IMR-90 (cell line): Measurements from ENCODE around the gene ARHGAP45. TPM values are rescaled to one million over a fixed set of nuclear protein-coding genes. Genes with fewer than 3 reads are reported as not detected.

Experiments
- ATAC-seq: fragments of 200-7000 bp; cut with Tn5 transposase; 2 replicates; pipeline ENCODE4 v1.9.1; 2020; ENCODE audit warnings: low read depth, mild to moderate bottlenecking, moderate library complexity
- BruUV-seq: library from RNA; stranded (reverse); fragments of 400-500 nt; replicated peaks from 2 replicates; lab custom pipeline; 2021; lab: Mats Ljungman, UMichigan
- CTCF ChIA-PET: fragments of 300-600 bp; formaldehyde crosslinking; extraction: SDS; loops from one replicate; lab custom pipeline; 2021; ENCODE audit warnings: antibody characterized with exemption; lab: Yijun Ruan, JAX
- POLR2A ChIA-PET: fragments of 300-600 bp; sonication (Branson Sonifier 250); formaldehyde crosslinking; loops from one replicate; lab custom pipeline; 2022; ENCODE audit warnings: antibody characterized with exemption; ENCODE audit not compliant: unreplicated experiment; lab: Charles Lee
- DNase-seq: peaks from one replicate; pipeline ENCODE4 v3.0.0; 2013
- H2AFZ ChIP-seq: replicated peaks from 2 replicates; pipeline ENCODE3; 2013; ENCODE audit warnings: low read length, mild to moderate bottlenecking; ENCODE audit not compliant: poor library complexity
- H2AK5ac ChIP-seq: 2 replicates; pipeline ENCODE4 v1.6.1; 2013; ENCODE audit warnings: low read depth, low read length, inconsistent platforms
- H2AK9ac ChIP-seq: replicated peaks from 2 replicates; pipeline ENCODE3; 2013; ENCODE audit warnings: mild to moderate bottlenecking, low read depth, low read length, moderate library complexity; ENCODE audit not compliant: poor library complexity
- H2BK120ac ChIP-seq: 2 replicates; pipeline ENCODE4 v1.6.1; 2013; ENCODE audit warnings: low read depth, low read length, inconsistent platforms
- H2BK15ac ChIP-seq: 3 replicates; pipeline ENCODE4 v1.6.1; 2013; ENCODE audit warnings: low read depth, low read length, inconsistent platforms
- H2BK20ac ChIP-seq: 2 replicates; pipeline ENCODE4 v1.6.1; 2013; ENCODE audit warnings: low read depth, mild to moderate bottlenecking, inconsistent platforms, low read length, moderate library complexity
- H2BK5ac ChIP-seq: 2 replicates; pipeline ENCODE4 v1.6.1; 2013; ENCODE audit warnings: mild to moderate bottlenecking, low read depth, low read length, inconsistent platforms; ENCODE audit not compliant: poor library complexity, severe bottlenecking
- H3K14ac ChIP-seq: replicated peaks from 2 replicates; pipeline ENCODE4 v1.6.1; 2013; ENCODE audit warnings: low read depth, low read length, inconsistent platforms
- H3K18ac ChIP-seq: 2 replicates; pipeline ENCODE4 v1.6.1; 2013; ENCODE audit warnings: low read depth, low read length, control low read depth
- H3K23ac ChIP-seq: 2 replicates; pipeline ENCODE4 v1.6.1; 2013; ENCODE audit warnings: low read depth, low read length, inconsistent platforms
- H3K27ac ChIP-seq: 2 replicates; pipeline ENCODE4 v1.5.1; 2013; ENCODE audit warnings: mild to moderate bottlenecking, control low read depth, low read length; ENCODE audit not compliant: insufficient read depth
- H3K27me3 ChIP-seq: 2 replicates; pipeline ENCODE4 v1.6.1; 2013; ENCODE audit warnings: low read length; ENCODE audit not compliant: control insufficient read depth, insufficient read depth
- H3K36me3 ChIP-seq: 2 replicates; pipeline ENCODE4 v1.6.1; 2013; ENCODE audit warnings: low read length, mixed read lengths; ENCODE audit not compliant: control insufficient read depth, insufficient read depth
- H3K4ac ChIP-seq: 2 replicates; pipeline ENCODE4 v1.6.1; 2013; ENCODE audit warnings: low read depth, low read length, inconsistent platforms
- H3K4me1 ChIP-seq: 2 replicates; pipeline ENCODE4 v1.6.1; 2013; ENCODE audit warnings: low read length, mixed read lengths; ENCODE audit not compliant: control insufficient read depth, insufficient read depth
- H3K4me2 ChIP-seq: 2 replicates; pipeline ENCODE4 v1.6.1; 2013; ENCODE audit warnings: low read depth, mild to moderate bottlenecking, control low read depth, low read length, moderate library complexity
- H3K4me3 ChIP-seq: 2 replicates; pipeline ENCODE4 v1.5.1; 2013; ENCODE audit warnings: low read depth, mild to moderate bottlenecking, control low read depth, low read length, moderate library complexity; ENCODE audit not compliant: insufficient read depth
- H3K56ac ChIP-seq: 2 replicates; pipeline ENCODE4 v1.6.1; 2013; ENCODE audit warnings: low read length, inconsistent platforms; ENCODE audit not compliant: insufficient read depth; ENCODE audit errors: extremely low read depth
- H3K79me1 ChIP-seq, 2 experiments: 2 replicates each; pipeline ENCODE4 v1.6.1; 2013; ENCODE audit warnings: low read length in 2 of 2, inconsistent platforms in 1 of 2, low read depth in 1 of 2
- H3K9ac ChIP-seq: 2 replicates; pipeline ENCODE4 v1.6.1; 2013; ENCODE audit warnings: low read depth, low read length, control low read depth
- H3K9me1 ChIP-seq: 2 replicates; pipeline ENCODE4 v1.6.1; 2013; ENCODE audit warnings: low read length, inconsistent platforms; ENCODE audit not compliant: insufficient read depth
- H3K9me3 ChIP-seq: 2 replicates; pipeline ENCODE4 v1.6.1; 2013; ENCODE audit warnings: low read length; ENCODE audit not compliant: control insufficient read depth, insufficient read depth
- H4K20me1 ChIP-seq: 2 replicates; pipeline ENCODE4 v1.6.1; 2013; ENCODE audit warnings: low read length, inconsistent platforms; ENCODE audit not compliant: insufficient read depth
- H4K5ac ChIP-seq: 2 replicates; pipeline ENCODE4 v1.6.1; 2013; ENCODE audit warnings: mild to moderate bottlenecking, low read depth, low read length, control low read depth
- H4K8ac ChIP-seq, 2 experiments: 2 replicates each; pipeline ENCODE4 v1.6.1; 2013; ENCODE audit warnings: low read depth in 2 of 2, low read length in 2 of 2, control low read depth in 1 of 2, inconsistent platforms in 1 of 2
- H4K91ac ChIP-seq: 2 replicates; pipeline ENCODE4 v1.6.1; 2013; ENCODE audit warnings: low read depth, low read length, inconsistent platforms; ENCODE audit not compliant: insufficient read depth
- CHD1 ChIP-seq: IDR thresholded peaks from 2 replicates; pipeline ENCODE4 v1.6.1; 2012; ENCODE audit warnings: low read depth, low read length, improper control_type of control experiment
- POLR2A ChIP-seq: IDR thresholded peaks from 2 replicates; pipeline ENCODE4 v1.6.1; 2012; ENCODE audit warnings: mild to moderate bottlenecking, low read depth, low read length
- RCOR1 ChIP-seq: IDR thresholded peaks from 2 replicates; pipeline ENCODE4 v1.6.1; 2012; ENCODE audit warnings: mild to moderate bottlenecking, low read length, improper control_type of control experiment; ENCODE audit not compliant: insufficient replicate concordance
- SMC3 ChIP-seq: fragments of 150-350 bp; IDR thresholded peaks from 2 replicates; pipeline ENCODE4 v1.6.1; 2016; ENCODE audit warnings: low read depth, mild to moderate bottlenecking, antibody characterized with exemption, low read length, moderate library complexity
- WGBS, 2 experiments: methylation state at CpG; one replicate each; pipeline versions ENCODE4 v1.1.5 to v1.1.7; 2013; ENCODE audit warnings: missing lambda C conversion rate in 2 of 2; ENCODE audit not compliant: insufficient read length in 1 of 2; ENCODE audit errors: extremely low coverage in 2 of 2; 5-methylcytosine and 5-hydroxymethylcytosine counted together
- dilution Hi-C: fragments of 300-500 bp; cut with HindIII; formaldehyde crosslinking; loops from one replicate; pipeline ENCODE4 v1.14.3; 2018; ENCODE audit warnings: low sequenced_read_pairs; ENCODE audit not compliant: unreplicated experiment
- in situ Hi-C: fragments of 300-500 bp; cut with MboI; formaldehyde crosslinking; loops from 3 replicates; pipeline ENCODE4 v1.14.3; 2019; ENCODE audit warnings: low sequenced_read_pairs, inconsistent platforms, mixed read lengths
- intact Hi-C: fragments of 100-400 bp; cut with micrococcal nuclease; formaldehyde crosslinking; loops from 2 replicates; pipeline ENCODE4 v1.10.0; 2022
- polyA plus RNA-seq, 3 experiments: library from polyadenylated mRNA; depleted of rRNA; stranded (reverse); fragments of >200 nt; gene quantifications; 2 replicates each; pipeline ENCODE4 v1.2.3, GENCODE V29; 2012; ENCODE audit warnings: low replicate concordance in 1 of 3
- total RNA-seq: library from RNA; depleted of rRNA; stranded (reverse); fragments of >200 nt; gene quantifications from 2 replicates; pipeline ENCODE4 v1.2.3, GENCODE V29; 2012

The ARHGAP45 gene
- total and polyA plus RNA-seq, 2 of the 4 experiments (the other 2 are of a cell fraction) = 1.3 to 1.7 TPM

DNA sequence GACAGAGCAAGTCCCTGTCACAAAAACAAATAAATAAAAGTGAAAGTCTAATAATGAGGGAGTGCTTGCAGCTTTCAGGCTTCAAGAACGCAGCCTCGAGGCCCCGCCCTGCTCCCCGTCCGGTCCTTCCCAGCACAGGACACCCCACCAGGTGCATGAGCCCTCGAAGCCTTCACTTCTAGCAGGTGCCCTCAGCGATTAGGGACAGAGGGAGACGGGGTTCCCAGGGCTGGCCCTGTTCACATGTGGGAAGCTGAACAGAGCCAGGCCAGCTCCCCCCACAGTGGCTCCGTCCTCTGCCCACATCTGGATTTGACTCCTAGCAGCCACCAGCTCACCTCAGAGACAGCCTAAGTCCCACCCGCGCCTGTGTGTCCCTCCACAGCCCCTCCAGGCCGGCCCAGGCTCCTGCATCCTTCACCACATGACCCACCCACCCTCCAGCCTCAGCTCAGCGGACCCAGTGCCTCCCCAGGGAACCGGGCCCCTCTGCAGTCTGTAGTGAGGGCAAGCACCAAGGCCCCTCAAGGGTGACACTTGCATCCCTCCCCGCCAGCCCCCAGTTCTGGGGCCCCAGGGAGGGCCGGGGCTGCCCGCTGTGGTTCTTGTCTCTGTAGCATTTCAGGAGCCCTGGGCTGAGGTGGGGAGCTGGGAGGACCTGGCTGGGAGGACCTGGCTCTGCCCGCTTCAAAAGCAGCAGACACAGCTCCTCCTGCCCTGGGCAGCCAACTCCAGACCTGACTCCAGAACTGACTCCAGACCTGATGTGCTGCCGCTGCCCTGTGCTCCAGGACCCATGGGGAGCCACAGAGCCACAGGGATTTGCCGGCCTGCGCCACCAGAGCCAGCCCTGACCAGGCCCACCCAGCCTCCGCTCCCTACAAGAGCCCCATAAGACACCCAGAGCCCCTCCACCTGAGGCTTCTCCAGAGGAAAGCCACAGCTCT lies 64.1 kb downstream of the ARHGAP45 start:
- Histone ChIP-seq H4K8ac (peak overlapping the region; percentile 59 to 76), H2AFZ (peak overlapping the region; percentile 85), H3K4me3 (peak overlapping the region; percentile 61), H2BK15ac (no peak overlapping the region), H2BK20ac (no peak overlapping the region; the same call in 1 of the 2 replicates), H2AK5ac (peak overlapping the region; percentile 81), H3K9ac (peak overlapping the region; percentile 74), H3K4me2 (peak overlapping the region; percentile 70), H3K18ac (peak overlapping the region; percentile 6), H2AK9ac (peak overlapping the region; percentile 99), H3K9me1 (peaks cover 12% of the 10 kb centered on the region), H2BK5ac (peak overlapping the region; percentile 83), H3K36me3 (peaks cover 40% of the 10 kb centered on the region), H3K27ac (peak overlapping the region; percentile 95), H3K56ac (peak overlapping the region; percentile 70), H3K79me1 (peaks cover 24 to 81% of the 10 kb centered on the region in 2 experiments; a peak in 3 of 4 replicates), H3K4me1 (peaks cover 27% of the 10 kb centered on the region), H4K20me1 (peaks cover 40% of the 10 kb centered on the region), H3K23ac (peak overlapping the region; percentile 93), H3K9me3 (no peaks in the 10 kb centered on the region), H4K5ac (peak overlapping the region; percentile 27), H4K91ac (peak overlapping the region; percentile 72), H2BK120ac (peak overlapping the region; percentile 86), H3K14ac (peak overlapping the region; percentile 93), H3K4ac (peak overlapping the region; percentile 93), H3K27me3 (no peaks in the 10 kb centered on the region)
- TF ChIP-seq CHD1 (no peak), POLR2A (no peak), RCOR1 (no peak), SMC3 (no peak)
- WGBS, 2 experiments = 34% methylated on average over 5 of the region's 22 CpGs; no CpG with 5 or more reads in 1 of the 2 experiments
- ChIA-PET CTCF (interaction anchor here (0.5 to 2.0 kb wide), 3 partner anchors 18 to 63 kb away, joined by 3 to 10 read pairs (median 3); no protein-coding TSS in a partner anchor), POLR2A (no interaction called here)
- in situ Hi-C loops = no loop called here
- ATAC-seq (peak; percentile 25), DNase-seq (no peak)
- no TSS peak for BruUV-seq
- intact Hi-C loops = loop anchor here (5.0 kb wide), 1 partner anchor 41 kb away; the partner anchor contains the start of gene SBNO2
- dilution Hi-C loops = no loop called here
